GM19438 (cell line): ENCODE data around the gene OR2M7.
"Not testable (repeated sequence)": the region's sequence is repeated elsewhere in the genome, so short reads cannot be mapped to it uniquely, and the experiment has no call there.

ENCODE experiments used
- ATAC-seq: cut with Tn5 transposase; IDR thresholded peaks from one replicate; pipeline ENCODE4 v1.9.1; 2021; ENCODE audit warnings: low read depth; ENCODE audit not compliant: unreplicated experiment

OR2M7 gene

DNA sequence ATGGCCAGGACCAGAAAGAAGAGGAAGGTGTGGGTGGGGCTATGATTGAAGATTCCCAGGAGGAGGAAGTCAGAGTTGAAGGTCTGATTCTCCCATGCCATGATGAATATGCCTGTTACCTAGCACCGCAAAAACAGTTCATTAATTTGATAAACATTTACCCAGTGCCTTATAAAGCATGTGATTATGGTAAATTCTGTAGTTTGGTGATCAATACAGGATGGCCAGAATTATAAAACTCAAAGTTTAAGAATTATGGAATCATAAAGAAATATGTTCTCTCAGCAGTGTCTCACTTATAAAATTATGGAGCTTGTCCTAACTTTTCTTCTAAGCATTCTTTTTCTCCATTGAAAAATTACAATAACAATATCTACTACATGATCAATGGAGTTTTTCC, at the start of gene OR2M7:
OR2M7 (minus strand) TSS at position 101 of the 400 bp plus-strand sequence; CDS start at position 101, 0 bp downstream.
- no peak for ATAC-seq

DNA sequence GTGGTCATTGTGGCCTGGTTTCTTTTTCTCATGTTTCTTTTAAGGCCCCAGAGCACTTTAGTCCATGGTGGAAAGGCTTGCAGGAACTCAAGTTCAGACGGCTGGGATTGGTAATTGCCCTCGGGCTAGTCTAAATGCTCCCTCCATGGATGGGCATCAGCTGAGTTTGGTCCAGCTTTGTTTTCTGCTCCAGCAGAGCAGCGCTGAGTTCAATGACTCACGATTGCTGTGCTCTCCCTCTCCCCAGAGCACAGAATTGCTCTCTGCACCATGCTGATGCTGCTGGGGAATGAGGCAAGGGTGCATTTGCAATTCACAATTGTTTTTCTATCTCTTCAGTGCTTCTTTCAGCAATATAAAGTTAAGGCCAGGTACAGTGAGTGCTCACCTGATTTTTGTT, 49.4 kb upstream of the OR2M7 start:
- no peak for ATAC-seq

DNA sequence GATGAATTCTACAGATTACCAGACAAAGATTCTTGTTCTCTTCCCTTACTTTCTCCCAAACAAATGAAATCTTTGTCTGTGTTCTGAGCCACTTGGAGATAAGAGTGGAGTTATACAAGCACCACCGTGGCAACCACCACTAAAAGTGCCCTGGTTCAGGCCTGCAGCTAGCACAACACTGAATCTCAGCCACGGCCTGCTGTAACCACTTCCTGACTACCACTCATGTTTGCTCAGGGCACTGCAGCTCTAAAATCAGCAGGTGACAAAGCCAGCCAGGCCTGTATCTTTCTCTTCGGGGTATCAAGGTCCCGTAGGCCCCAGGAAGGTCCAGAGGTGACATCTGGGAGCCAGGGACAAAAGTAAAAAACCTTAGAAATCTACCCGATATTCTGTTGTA, 48.0 kb upstream of the OR2M7 start:
- ATAC-seq: no peak

GRCh38 chr1:248366609-248367008, 42.2 kb upstream of the OR2M7 start:
- ATAC-seq: no peak

DNA sequence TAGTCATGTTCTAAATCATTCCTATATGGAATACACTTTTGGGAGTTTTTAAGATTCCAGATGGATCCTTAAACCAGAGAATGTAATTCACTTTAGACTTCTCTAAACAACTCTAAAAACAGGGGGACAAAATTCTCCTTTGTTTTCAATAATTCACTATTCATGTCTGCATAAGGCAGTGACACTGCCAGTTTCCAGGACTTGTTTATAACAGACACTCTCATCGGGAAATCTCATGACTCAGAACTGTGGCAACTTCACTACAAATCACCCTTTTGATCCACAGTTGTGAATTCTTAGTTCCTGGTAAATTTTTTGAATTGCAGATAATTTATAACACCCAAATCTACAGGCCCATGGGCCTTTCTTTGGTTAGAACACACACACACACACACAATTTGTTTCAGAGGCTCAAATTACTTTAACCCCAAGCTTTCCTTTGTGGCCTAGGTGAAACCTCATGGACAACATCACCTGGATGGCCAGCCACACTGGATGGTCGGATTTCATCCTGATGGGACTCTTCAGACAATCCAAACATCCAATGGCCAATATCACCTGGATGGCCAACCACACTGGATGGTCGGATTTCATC, 36.9 kb upstream of the OR2M7 start, which contains the start of gene OR2T4:
OR2T4 (plus strand) TSS at position 545 of the 595 bp plus-strand sequence; CDS start at position 545, 0 bp downstream.
- no peak for ATAC-seq

GRCh38 chr1:248359415-248359814, 35.0 kb upstream of the OR2M7 start:
- no peak for ATAC-seq

GRCh38 chr1:248348475-248348874, 24.1 kb upstream of the OR2M7 start, which contains the start of gene OR14C36:
TSS of gene OR14C36 (plus strand) at chr1:248348775. CDS start at chr1:248348775, 0 bp downstream.
- no peak for ATAC-seq

DNA sequence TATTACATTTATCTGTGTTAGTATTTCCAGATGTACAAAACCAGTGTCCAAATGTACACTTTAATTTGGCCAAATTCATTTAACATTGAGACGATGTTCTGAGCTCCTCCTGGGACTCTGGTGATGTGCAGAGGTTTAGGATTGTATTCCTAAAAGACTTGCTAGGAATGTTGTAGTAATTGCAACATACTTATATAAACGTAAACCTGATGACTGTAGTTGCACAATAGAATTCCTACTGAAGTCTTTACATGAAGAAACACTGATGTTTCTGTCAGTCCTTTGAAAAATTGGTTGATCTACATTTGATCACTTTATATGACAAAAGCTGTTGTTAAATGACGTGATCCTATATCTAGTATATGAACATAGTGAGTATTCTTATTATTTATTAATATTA, 19.1 kb upstream of the OR2M7 start:
- no peak for ATAC-seq

- ATAC-seq: no peak
Measured at GRCh38 chr1:248316796-248317195, 7.6 kb downstream of the OR2M7 start.

GRCh38 chr1:248306740-248307139, 17.6 kb downstream of the OR2M7 start:
- not testable (repeated sequence) for ATAC-seq

- ATAC-seq: no peak
Measured at GRCh38 chr1:248306103-248306502, 18.3 kb downstream of the OR2M7 start.

DNA sequence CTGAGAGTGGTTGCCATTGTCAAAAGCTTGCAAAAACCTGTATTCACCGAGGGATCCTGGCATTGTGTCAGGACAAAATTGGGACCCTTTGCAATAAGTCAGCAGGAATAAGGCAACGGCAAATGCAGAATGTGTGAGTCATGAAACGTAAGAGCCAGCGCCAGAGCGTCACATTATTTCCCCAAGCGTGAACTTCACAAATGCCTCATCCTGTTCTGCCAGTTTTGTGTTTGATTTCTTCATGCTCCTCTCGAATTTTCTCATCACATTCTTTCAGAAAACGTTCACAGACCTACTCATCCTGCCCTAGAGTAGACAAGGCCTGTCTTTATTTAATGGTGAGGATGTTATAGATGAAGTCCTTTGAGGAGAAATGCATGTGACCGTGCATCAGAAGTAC, 18.7 kb downstream of the OR2M7 start:
- not testable (repeated sequence) for ATAC-seq

- ATAC-seq: no peak
Measured at GRCh38 chr1:248303324-248303723, 21.0 kb downstream of the OR2M7 start, which contains the start of gene OR2T12. TSS of gene OR2T12 (minus strand) at chr1:248303424. CDS start at chr1:248295578, 7,846 bp downstream.

GRCh38 chr1:248288391-248288790, 36.0 kb downstream of the OR2M7 start:
- no peak for ATAC-seq

DNA sequence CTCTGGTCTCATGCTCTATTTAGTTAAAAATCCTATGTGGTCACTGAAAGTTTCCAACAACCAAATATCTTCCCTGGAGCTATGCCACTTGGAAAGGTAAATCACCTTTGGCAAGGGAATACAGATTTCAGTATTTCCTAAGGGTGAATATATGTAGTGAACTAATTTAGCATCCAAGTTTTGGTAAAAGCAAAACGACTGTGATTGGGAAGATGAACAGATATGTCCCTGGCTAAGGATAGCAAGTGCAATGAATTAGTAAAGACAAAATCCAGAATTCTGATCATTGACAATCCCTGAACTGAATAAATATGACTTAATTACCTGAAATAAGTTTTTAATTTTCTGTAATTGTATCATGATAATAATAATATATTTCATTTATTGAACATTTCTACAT, 46.5 kb downstream of the OR2M7 start, which contains the start of gene OR2T33:
OR2T33 (minus strand) TSS at position 101 of the 400 bp plus-strand sequence. CDS start 4,162 bp downstream, outside the sequence.
- no peak for ATAC-seq
